Measurements from ENCODE around the gene MATN1. TPM values are rescaled to one million over a fixed set of nuclear protein-coding genes. Genes with fewer than 3 reads are reported as not detected.

Gene MATN1
- polyA plus RNA-seq, 2 of the 4 experiments (the other 2 are of a cell fraction) = 0.05 to 0.17 TPM

DNA sequence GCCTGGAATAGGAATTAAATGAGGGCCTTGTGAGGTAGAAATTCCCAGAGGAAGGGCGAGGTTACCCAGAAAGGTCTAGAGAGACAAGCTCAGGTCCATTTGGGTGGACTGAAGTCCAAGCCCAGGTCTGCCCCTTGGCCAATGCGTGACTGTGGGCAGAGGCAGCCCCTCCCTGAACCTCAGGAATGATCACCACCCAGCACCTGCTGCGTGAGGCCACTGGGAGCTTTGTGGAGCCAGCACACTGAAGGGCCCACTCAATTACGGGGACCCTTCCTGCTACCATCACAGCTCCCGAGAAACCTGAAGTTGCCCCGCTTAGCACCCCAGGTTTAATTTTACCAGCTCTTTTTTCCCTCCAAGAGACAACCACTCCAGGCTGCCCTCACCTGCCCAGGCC lies 6.5 kb upstream of the MATN1 start:
- no peak for FAIRE-seq
- no peak for ATAC-seq
- WGBS (ENCODE audit: missing lambda C conversion rate) = 84% methylated on average over 4 of the region's 6 CpGs
- no peak overlapping the region for H3K4me3 ChIP-seq
- H3K9me3 ChIP-seq = no peaks in the 10 kb centered on the region
- CTCF ChIA-PET = interaction anchor here (0.7 to 2.7 kb wide), 3 partner anchors 10 to 182 kb away, joined by 3 to 33 read pairs (median 8); no protein-coding TSS in a partner anchor
- POLR2A ChIA-PET = no interaction called here
- no peak overlapping the region for H3K4me2 ChIP-seq
- H3K4me1 ChIP-seq = no peaks in the 10 kb centered on the region
- no peak for DNase-seq (ENCODE audit: low read depth in 1 of 2, low spot score in 1 of 2)
- TF ChIP-seq HDAC2 (IDR thresholded peaks at IDR 0.05) (no peak), HEYL (CRISPR knock-in tag; IDR thresholded peaks at IDR 0.05) (no peak), ZC3H11A (IDR thresholded peaks at IDR 0.05) (no peak)
- TF ChIP-seq, protein P1, sequence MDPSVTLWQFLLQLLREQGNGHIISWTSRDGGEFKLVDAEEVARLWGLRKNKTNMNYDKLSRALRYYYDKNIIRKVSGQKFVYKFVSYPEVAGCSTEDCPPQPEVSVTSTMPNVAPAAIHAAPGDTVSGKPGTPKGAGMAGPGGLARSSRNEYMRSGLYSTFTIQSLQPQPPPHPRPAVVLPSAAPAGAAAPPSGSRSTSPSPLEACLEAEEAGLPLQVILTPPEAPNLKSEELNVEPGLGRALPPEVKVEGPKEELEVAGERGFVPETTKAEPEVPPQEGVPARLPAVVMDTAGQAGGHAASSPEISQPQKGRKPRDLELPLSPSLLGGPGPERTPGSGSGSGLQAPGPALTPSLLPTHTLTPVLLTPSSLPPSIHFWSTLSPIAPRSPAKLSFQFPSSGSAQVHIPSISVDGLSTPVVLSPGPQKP (IDR thresholded peaks at IDR 0.05; ENCODE audit: low read depth, low read length) = no peak
- TF ChIP-seq, protein P2, sequence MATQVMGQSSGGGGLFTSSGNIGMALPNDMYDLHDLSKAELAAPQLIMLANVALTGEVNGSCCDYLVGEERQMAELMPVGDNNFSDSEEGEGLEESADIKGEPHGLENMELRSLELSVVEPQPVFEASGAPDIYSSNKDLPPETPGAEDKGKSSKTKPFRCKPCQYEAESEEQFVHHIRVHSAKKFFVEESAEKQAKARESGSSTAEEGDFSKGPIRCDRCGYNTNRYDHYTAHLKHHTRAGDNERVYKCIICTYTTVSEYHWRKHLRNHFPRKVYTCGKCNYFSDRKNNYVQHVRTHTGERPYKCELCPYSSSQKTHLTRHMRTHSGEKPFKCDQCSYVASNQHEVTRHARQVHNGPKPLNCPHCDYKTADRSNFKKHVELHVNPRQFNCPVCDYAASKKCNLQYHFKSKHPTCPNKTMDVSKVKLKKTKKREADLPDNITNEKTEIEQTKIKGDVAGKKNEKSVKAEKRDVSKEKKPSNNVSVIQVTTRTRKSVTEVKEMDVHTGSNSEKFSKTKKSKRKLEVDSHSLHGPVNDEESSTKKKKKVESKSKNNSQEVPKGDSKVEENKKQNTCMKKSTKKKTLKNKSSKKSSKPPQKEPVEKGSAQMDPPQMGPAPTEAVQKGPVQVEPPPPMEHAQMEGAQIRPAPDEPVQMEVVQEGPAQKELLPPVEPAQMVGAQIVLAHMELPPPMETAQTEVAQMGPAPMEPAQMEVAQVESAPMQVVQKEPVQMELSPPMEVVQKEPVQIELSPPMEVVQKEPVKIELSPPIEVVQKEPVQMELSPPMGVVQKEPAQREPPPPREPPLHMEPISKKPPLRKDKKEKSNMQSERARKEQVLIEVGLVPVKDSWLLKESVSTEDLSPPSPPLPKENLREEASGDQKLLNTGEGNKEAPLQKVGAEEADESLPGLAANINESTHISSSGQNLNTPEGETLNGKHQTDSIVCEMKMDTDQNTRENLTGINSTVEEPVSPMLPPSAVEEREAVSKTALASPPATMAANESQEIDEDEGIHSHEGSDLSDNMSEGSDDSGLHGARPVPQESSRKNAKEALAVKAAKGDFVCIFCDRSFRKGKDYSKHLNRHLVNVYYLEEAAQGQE (IDR thresholded peaks at IDR 0.05) = no peak
- H3K27ac ChIP-seq = no peak overlapping the region

DNA sequence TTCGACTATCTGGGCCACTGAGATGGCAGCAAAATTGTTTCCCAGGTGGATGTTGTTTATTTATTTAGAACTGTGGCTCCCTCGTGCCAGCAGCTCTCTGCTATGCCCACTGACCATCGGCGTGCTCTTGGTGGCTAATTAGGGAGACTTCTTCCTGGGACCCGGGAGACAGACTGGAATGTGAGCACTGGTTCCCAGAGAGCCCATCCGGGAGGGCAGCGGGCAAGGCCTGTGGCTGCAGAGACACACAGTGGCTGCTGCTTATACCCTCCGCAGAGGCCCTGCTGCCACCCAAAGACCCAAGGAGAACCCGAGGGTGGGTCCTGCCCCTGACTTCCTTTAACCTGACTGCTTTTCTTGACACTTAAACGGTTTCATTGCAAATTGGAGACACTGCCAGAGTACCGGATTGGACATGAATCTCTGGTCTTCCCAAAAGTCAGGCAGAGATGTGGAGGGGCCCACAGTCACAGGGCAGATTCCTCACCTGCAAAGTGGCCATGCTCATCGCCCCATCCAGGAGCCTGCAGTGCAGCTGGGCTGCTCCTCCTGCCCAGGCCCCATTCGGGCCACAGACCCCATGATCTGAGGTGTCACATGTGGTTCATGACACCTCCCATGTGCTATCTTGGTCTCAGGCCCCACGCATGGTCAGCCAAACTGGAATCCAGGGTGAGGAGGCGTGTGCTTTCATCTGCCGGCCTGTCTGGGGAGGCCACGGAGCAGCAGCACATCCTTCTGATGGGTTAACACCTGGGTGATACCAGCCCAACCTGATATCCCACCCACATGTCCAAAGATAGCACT lies 5.7 kb upstream of the MATN1 start:
- no peak for TF ChIP-seq EHF (CRISPR knock-in tag; IDR thresholded peaks at IDR 0.05)
- TF ChIP-seq, protein P3, sequence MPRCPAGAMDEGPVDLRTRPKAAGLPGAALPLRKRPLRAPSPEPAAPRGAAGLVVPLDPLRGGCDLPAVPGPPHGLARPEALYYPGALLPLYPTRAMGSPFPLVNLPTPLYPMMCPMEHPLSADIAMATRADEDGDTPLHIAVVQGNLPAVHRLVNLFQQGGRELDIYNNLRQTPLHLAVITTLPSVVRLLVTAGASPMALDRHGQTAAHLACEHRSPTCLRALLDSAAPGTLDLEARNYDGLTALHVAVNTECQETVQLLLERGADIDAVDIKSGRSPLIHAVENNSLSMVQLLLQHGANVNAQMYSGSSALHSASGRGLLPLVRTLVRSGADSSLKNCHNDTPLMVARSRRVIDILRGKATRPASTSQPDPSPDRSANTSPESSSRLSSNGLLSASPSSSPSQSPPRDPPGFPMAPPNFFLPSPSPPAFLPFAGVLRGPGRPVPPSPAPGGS (IDR thresholded peaks at IDR 0.05) = no peak
- TF ChIP-seq, protein P4, sequence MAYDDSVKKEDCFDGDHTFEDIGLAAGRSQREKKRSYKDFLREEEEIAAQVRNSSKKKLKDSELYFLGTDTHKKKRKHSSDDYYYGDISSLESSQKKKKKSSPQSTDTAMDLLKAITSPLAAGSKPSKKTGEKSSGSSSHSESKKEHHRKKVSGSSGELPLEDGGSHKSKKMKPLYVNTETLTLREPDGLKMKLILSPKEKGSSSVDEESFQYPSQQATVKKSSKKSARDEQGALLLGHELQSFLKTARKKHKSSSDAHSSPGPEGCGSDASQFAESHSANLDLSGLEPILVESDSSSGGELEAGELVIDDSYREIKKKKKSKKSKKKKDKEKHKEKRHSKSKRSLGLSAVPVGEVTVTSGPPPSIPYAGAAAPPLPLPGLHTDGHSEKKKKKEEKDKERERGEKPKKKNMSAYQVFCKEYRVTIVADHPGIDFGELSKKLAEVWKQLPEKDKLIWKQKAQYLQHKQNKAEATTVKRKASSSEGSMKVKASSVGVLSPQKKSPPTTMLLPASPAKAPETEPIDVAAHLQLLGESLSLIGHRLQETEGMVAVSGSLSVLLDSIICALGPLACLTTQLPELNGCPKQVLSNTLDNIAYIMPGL (CRISPR knock-in tag; IDR thresholded peaks at IDR 0.05; ENCODE audit: borderline replicate concordance) = no peak
- TF ChIP-seq ESRRA (IDR thresholded peaks at IDR 0.05; ENCODE audit: borderline replicate concordance, low read length) = no peak
- TF ChIP-seq, protein P5, sequence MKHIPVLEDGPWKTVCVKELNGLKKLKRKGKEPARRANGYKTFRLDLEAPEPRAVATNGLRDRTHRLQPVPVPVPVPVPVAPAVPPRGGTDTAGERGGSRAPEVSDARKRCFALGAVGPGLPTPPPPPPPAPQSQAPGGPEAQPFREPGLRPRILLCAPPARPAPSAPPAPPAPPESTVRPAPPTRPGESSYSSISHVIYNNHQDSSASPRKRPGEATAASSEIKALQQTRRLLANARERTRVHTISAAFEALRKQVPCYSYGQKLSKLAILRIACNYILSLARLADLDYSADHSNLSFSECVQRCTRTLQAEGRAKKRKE (CRISPR knock-in tag; IDR thresholded peaks at IDR 0.05; ENCODE audit: low read depth) = no peak
- no peak for TF ChIP-seq EHMT2 (IDR thresholded peaks at IDR 0.05; ENCODE audit: low read depth)
- no peak for TF ChIP-seq ZFP36 (IDR thresholded peaks at IDR 0.05; ENCODE audit: borderline replicate concordance, partially characterized antibody)
- TF ChIP-seq HEYL (CRISPR knock-in tag; IDR thresholded peaks at IDR 0.05) = no peak
- TF ChIP-seq BHLHE40 (IDR thresholded peaks at IDR 0.05; ENCODE audit: low read depth, low read length) = no peak
- TF ChIP-seq CBX2 (IDR thresholded peaks at IDR 0.05; ENCODE audit: borderline replicate concordance, low read depth) = no peak
- no peak for TF ChIP-seq ZC3H11A (IDR thresholded peaks at IDR 0.05)
- TF ChIP-seq NFE2L2 (conservative IDR thresholded peaks at IDR 0.05; ENCODE audit: low read length) = no peak
- no peak for TF ChIP-seq TP53 (CRISPR knock-in tag; IDR thresholded peaks at IDR 0.05)
- no peak for TF ChIP-seq CHD4 (IDR thresholded peaks at IDR 0.05; ENCODE audit: borderline replicate concordance)
- no peak for TF ChIP-seq JUN (IDR thresholded peaks at IDR 0.05)
- no peak for TF ChIP-seq TFCP2L1 (CRISPR knock-in tag; IDR thresholded peaks at IDR 0.05)
- POLR2A ChIA-PET = no interaction called here
- FAIRE-seq = no peak

More for the DNA sequence above, 5.7 kb upstream of the MATN1 start:
- Histone ChIP-seq H3K27ac (no peak overlapping the region), H3K4me3 (no peak overlapping the region), H3K4me1 (no peaks in the 10 kb centered on the region), H3K9me3 (no peaks in the 10 kb centered on the region), H3K4me2 (no peak overlapping the region)
- CTCF ChIA-PET = interaction anchor here (1.6 to 10.8 kb wide), 5 partner anchors 9 to 183 kb away, joined by 8 to 251 read pairs (median 22); no protein-coding TSS in a partner anchor
- ATAC-seq (no peak), DNase-seq (ENCODE audit: low read depth in 1 of 2, low spot score in 1 of 2) (no peak)
- 73% methylated on average over 6 of the region's 17 CpGs for WGBS (ENCODE audit: missing lambda C conversion rate)
